Cerebellar nuclear complex (tissue), 1 donor: ENCODE results near the gene PAQR5.
A peak's percentile ranks its signal among the peaks of the same experiment; 100 is the strongest.
"Not testable (repeated sequence)": the region's sequence is repeated elsewhere in the genome, so short reads cannot be mapped to it uniquely, and the experiment has no call there.

Source experiments
- DNase-seq, 2 experiments: peaks; one replicate each; lab custom pipeline; 2025; lab: John Stamatoyannopoulos, UW

PAQR5 gene

GRCh38 chr15:69424001-69424400, 125.3 kb downstream of the PAQR5 start:
- no peak for DNase-seq

- no peak for DNase-seq
These were observed 126.2 kb downstream of the PAQR5 start for GRCh38 chr15:69424748-69425413.

GRCh38 chr15:69433831-69434230, 135.1 kb downstream of the PAQR5 start:
- no peak for DNase-seq

- DNase-seq = no peak
These were observed 135.5 kb downstream of the PAQR5 start for GRCh38 chr15:69434238-69434637.

- no peak for DNase-seq
These were observed 136.0 kb downstream of the PAQR5 start for GRCh38 chr15:69434679-69435078.

GRCh38 chr15:69435985-69436384, 137.3 kb downstream of the PAQR5 start:
- DNase-seq = no peak

GRCh38 chr15:69436951-69437350, 138.2 kb downstream of the PAQR5 start:
- DNase-seq = no peak

- DNase-seq = no peak
These were observed 140.9 kb downstream of the PAQR5 start for GRCh38 chr15:69439623-69440022.

GRCh38 chr15:69443032-69443611, 144.4 kb downstream of the PAQR5 start:
- no peak for DNase-seq

- DNase-seq = no peak
These were observed 146.0 kb downstream of the PAQR5 start for GRCh38 chr15:69444686-69445085.

- no peak for DNase-seq
These were observed 148.2 kb downstream of the PAQR5 start for GRCh38 chr15:69446953-69447352.

- not testable (repeated sequence) for DNase-seq
These were observed 151.5 kb downstream of the PAQR5 start for GRCh38 chr15:69450221-69450620.

GRCh38 chr15:69450968-69451695, 152.4 kb downstream of the PAQR5 start:
- DNase-seq = no peak

GRCh38 chr15:69451951-69452691, 153.4 kb downstream of the PAQR5 start:
- DNase-seq = no peak

GRCh38 chr15:69452692-69453521, 154.2 kb downstream of the PAQR5 start, which contains the start of gene RPLP1:
Gene RPLP1, plus strand, starts transcription at chr15:69452818. Its CDS starts 131 bp downstream, at chr15:69452949.
- peak; percentile 31 to 61 for DNase-seq

- no peak for DNase-seq
These were observed 156.2 kb downstream of the PAQR5 start for GRCh38 chr15:69454953-69455352.

- no peak for DNase-seq
These were observed 157.8 kb downstream of the PAQR5 start for GRCh38 chr15:69456208-69457166.
